ENCODE measurements around the gene RNF222. TPM values are rescaled to one million over a fixed set of nuclear protein-coding genes. Genes with fewer than 3 reads are reported as not detected.
"Not testable (repeated sequence)": the region's sequence is repeated elsewhere in the genome, so short reads cannot be mapped to it uniquely, and the experiment has no call there.

The RNF222 gene
- total and polyA plus RNA-seq, 4 experiments from 2014 or later = 0.08 to 0.17 (median 0.14) TPM

DNA sequence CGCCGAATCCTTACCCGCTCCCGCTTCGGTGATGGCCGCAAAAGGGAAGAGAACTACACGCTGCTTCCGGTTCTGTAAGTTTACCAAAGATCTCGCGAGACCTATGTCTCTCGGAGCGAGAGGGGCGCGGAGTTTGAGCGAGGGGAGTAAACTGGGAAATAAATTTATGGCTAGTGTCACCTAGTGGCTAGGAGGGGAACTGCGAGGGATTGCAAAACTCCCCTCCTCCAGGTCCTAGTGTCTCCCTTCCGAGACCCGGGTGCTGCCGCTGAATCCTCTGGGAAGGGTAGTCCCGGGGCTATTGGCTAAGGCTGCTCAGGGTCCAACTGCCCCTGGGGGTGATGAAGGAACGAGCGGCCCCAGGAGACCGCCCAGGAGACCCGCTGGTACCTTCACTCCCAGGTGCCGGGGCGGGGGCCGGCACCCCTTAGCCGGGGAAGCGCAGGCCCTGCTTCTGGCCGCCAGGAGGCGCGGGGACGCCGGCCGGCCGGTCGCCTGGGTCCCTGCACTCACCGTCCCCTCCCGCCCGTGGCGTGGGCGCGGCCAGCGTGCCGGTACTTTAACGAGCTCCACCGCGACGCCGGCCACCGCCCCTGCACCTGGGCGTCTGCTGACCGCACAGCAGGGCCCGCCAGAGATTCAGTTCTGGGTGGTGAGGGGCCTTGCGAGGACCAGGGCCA lies 14.3 kb downstream of the RNF222 start, which contains the start of gene RPL26:
TSS of gene RPL26 (minus strand) at position 51 of the 680 bp plus-strand sequence. CDS start 883 bp downstream, outside the sequence.
- ChIA-PET CTCF (ENCODE audit: partially characterized antibody) (interaction anchor here (0.5 to 3.0 kb wide), 13 partner anchors 9 to 403 kb away, joined by 3 to 21 read pairs (median 5); partner anchors contain the start of genes NDEL1 and SLC25A35), POLR2A (ENCODE audit: partially characterized antibody) (interaction anchor here (0.7 to 1.6 kb wide), 11 partner anchors 10 to 363 kb away, joined by 3 to 11 read pairs (median 4); partner anchors contain the start of genes CTC1, MYH10, NDEL1 and RNF222)
- intact Hi-C loops (cut with micrococcal nuclease) = loop anchor here (1.0 to 5.0 kb wide), 7 partner anchors 52 to 615 kb away; partner anchors contain the start of genes ALOXE3, CNTROB and NDEL1
- peak within 1 kb of the TSS; percentile 94 to 97 (median 96) for H3K27ac Mint-ChIP-seq
- H3K27me3 ChIP-seq (ENCODE audit: insufficient read depth, low read length) = no peaks in the 10 kb centered on the region
- peaks cover 37% of the 10 kb centered on the region for H3K36me3 ChIP-seq (ENCODE audit: insufficient read depth, low read length)
- peak within 1 kb of the TSS; percentile 95 to 99 (median 97) for H3K4me3 Mint-ChIP-seq
- peak within 1 kb of the TSS; percentile 74 to 95 for H3K4me3 ChIP-seq (ENCODE audit: low read length in 2 of 2)
- peaks cover 49% of the 10 kb centered on the region for H3K4me1 ChIP-seq (ENCODE audit: insufficient read depth, low read length)
- peaks cover 36 to 82% (median 54%) of the 10 kb centered on the region in 4 donors for H3K4me1 Mint-ChIP-seq
- H3K36me3 Mint-ChIP-seq = peaks cover 38 to 49% of the 10 kb centered on the region in 2 donors
- H3K27ac ChIP-seq (ENCODE audit: low read depth, low read length) = peak within 1 kb of the TSS; percentile 77
- H3K9me3 Mint-ChIP-seq = peaks cover 0 to 7% (median 0%) of the 10 kb centered on the region in 8 donors
- no peaks in the 10 kb centered on the region for H3K9me3 ChIP-seq (ENCODE audit: control insufficient read depth in 1 of 2, low read length in 2 of 2)
- H3K27me3 Mint-ChIP-seq = no peaks in the 10 kb centered on the region
- DNase-seq = peak; percentile 96 to 98 (median 97)

DNA sequence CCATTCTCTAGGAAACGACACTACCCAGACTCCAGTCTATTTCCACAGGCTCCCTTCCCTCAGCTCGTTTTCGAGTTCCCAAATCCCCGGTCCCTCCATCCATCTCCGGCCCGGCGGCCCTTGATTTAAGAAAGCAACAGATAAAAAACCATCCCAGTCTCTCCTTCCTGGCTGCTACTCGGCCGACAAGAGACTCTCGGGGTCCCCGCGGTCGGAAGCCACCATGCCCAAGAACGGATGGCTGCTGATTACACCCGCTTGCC lies 14.8 kb downstream of the RNF222 start:
- peaks cover 41% of the 10 kb centered on the region for H3K36me3 ChIP-seq (ENCODE audit: insufficient read depth, low read length)
- H3K4me1 ChIP-seq (ENCODE audit: insufficient read depth, low read length) = peaks cover 49% of the 10 kb centered on the region
- H3K4me3 ChIP-seq (ENCODE audit: low read length in 2 of 2) = peak overlapping the region; percentile 74 to 95
- intact Hi-C loops (cut with micrococcal nuclease) = loop anchor here (1.0 to 5.0 kb wide), 7 partner anchors 52 to 615 kb away; partner anchors contain the start of genes ALOXE3, CNTROB and NDEL1
- Mint-ChIP-seq H3K4me3 (peak overlapping the region; percentile 95 to 99 (median 97)), H3K9me3 (peaks cover 0 to 7% (median 0%) of the 10 kb centered on the region in 8 donors), H3K27ac (peak overlapping the region; percentile 94 to 97 (median 96)), H3K36me3 (peaks cover 43 to 53% of the 10 kb centered on the region in 2 donors), H3K4me1 (peaks cover 35 to 81% (median 55%) of the 10 kb centered on the region in 4 donors), H3K27me3 (no peaks in the 10 kb centered on the region)
- no peaks in the 10 kb centered on the region for H3K27me3 ChIP-seq (ENCODE audit: insufficient read depth, low read length)
- H3K27ac ChIP-seq (ENCODE audit: low read depth, low read length) = peak overlapping the region; percentile 77
- no peaks in the 10 kb centered on the region for H3K9me3 ChIP-seq (ENCODE audit: control insufficient read depth in 1 of 2, low read length in 2 of 2)
- DNase-seq = no peak
- CTCF ChIA-PET (ENCODE audit: partially characterized antibody) = interaction anchor here (3.0 kb wide), 1 partner anchor 363 kb away, joined by 21 read pairs; no protein-coding TSS in a partner anchor
- POLR2A ChIA-PET (ENCODE audit: partially characterized antibody) = interaction anchor here (1.1 to 1.6 kb wide), 8 partner anchors 12 to 517 kb away, joined by 3 to 7 read pairs (median 4); partner anchors contain the start of genes CTC1, NDEL1, RANGRF and RNF222

DNA sequence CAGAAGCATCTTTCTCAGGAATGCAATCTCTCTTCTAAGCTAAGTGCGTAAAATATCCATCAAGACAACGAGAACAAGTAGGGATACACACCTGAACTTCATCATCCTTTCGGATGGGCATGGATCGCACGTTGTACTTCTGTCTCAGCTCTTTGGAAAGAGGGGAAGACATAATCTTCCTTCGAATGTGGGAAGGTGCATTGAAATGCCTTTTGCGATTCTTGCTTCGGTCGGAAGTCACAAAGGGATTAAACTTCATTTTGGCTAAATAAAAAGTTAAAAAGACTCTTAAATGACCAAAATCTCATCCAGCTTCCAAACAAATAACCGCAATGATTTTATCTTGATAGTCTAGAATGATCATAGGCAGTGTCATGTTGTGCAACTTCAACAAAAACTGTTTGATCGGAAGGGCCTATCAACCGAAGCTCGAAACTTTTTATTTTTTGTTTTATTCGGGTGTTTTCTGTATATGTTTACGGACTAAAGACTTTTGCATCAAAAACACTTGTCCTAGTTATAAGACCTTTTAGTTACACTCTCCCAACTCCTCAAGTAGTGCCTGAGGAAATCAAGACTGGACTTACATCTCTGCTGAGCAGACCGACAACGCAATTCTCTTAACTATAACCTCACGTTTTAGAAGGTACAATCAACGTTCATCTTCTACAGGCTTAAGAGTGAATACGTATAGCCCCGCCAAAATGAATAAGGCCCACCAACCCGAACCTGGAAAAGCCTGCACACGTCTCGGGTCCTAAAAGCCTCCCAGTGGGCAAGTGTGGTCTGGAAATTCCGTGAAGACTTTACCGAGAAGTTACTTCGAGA lies 15.4 kb downstream of the RNF222 start:
- H3K27me3 ChIP-seq (ENCODE audit: insufficient read depth, low read length) = no peaks in the 10 kb centered on the region
- peak overlapping the region; percentile 77 for H3K27ac ChIP-seq (ENCODE audit: low read depth, low read length)
- no peaks in the 10 kb centered on the region for H3K9me3 ChIP-seq (ENCODE audit: control insufficient read depth in 1 of 2, low read length in 2 of 2)
- H3K4me3 ChIP-seq (ENCODE audit: low read length in 2 of 2) = peak overlapping the region; percentile 74 to 95
- ChIA-PET CTCF (ENCODE audit: partially characterized antibody) (interaction anchor here (3.0 kb wide), 1 partner anchor 364 kb away, joined by 21 read pairs; no protein-coding TSS in a partner anchor), POLR2A (ENCODE audit: partially characterized antibody) (interaction anchor here (0.6 to 1.6 kb wide), 11 partner anchors 12 to 586 kb away, joined by 3 to 7 read pairs (median 3); partner anchors contain the start of genes CTC1, NDEL1, RANGRF and RNF222)
- H3K4me1 Mint-ChIP-seq = peaks cover 33 to 81% (median 56%) of the 10 kb centered on the region in 4 donors
- DNase-seq = peak in 1 of 5 donors; percentile 22
- H3K4me3 Mint-ChIP-seq = peak overlapping the region; percentile 95 to 99 (median 97)
- H3K27me3 Mint-ChIP-seq = no peaks in the 10 kb centered on the region
- peaks cover 48 to 58% of the 10 kb centered on the region in 2 donors for H3K36me3 Mint-ChIP-seq
- peaks cover 47% of the 10 kb centered on the region for H3K36me3 ChIP-seq (ENCODE audit: insufficient read depth, low read length)
- H3K9me3 Mint-ChIP-seq = peaks cover 0 to 7% (median 0%) of the 10 kb centered on the region in 8 donors
- peak overlapping the region; percentile 94 to 97 (median 96) for H3K27ac Mint-ChIP-seq
- intact Hi-C loops (cut with micrococcal nuclease) = loop anchor here (2.0 to 5.0 kb wide), 4 partner anchors 160 to 449 kb away; partner anchors contain the start of genes ALOXE3 and CNTROB
- H3K4me1 ChIP-seq (ENCODE audit: insufficient read depth, low read length) = peaks cover 49% of the 10 kb centered on the region

DNA sequence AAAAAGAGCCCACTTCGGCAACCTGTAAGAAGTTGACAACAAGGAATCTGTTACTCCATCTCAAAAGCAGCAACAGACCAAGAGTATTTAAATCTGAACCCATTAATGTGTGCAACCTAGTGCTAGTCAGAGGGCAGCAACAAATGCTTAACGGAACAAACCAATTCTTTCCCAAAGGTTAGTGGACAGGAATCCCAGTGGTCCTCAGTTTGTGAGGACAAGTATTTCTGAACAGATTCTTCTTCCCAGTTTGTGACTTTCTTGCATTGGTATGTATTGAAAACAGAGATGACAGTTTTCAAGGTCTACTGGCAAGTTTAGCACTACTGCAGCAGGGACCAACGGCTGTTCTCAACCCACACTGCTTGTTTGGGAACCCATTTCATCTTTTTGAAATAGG lies 17.6 kb downstream of the RNF222 start:
- DNase-seq = no peak
- peaks cover 63% of the 10 kb centered on the region for H3K4me1 ChIP-seq (ENCODE audit: insufficient read depth, low read length)
- intact Hi-C loops (cut with micrococcal nuclease) = loop anchor here (5.0 kb wide), 1 partner anchor 158 kb away; no protein-coding TSS in a partner anchor
- peak overlapping the region in 3 of 8 donors; percentile 3 to 40 (median 10) for H3K4me3 Mint-ChIP-seq
- H3K27me3 Mint-ChIP-seq = no peaks in the 10 kb centered on the region
- peak overlapping the region; percentile 18 to 96 (median 48) for H3K27ac Mint-ChIP-seq
- ChIA-PET CTCF (ENCODE audit: partially characterized antibody) (interaction anchor here (0.9 kb wide), 1 partner anchor 365 kb away, joined by 3 read pairs; no protein-coding TSS in a partner anchor), POLR2A (ENCODE audit: partially characterized antibody) (no interaction called here)
- H3K27ac ChIP-seq (ENCODE audit: low read depth, low read length) = peak overlapping the region; percentile 77
- H3K4me1 Mint-ChIP-seq = peaks cover 38 to 94% (median 65%) of the 10 kb centered on the region in 4 donors
- peaks cover 50% of the 10 kb centered on the region for H3K36me3 ChIP-seq (ENCODE audit: insufficient read depth, low read length)
- no peaks in the 10 kb centered on the region for H3K27me3 ChIP-seq (ENCODE audit: insufficient read depth, low read length)
- H3K9me3 ChIP-seq (ENCODE audit: control insufficient read depth in 1 of 2, low read length in 2 of 2) = no peaks in the 10 kb centered on the region
- peaks cover 49 to 73% of the 10 kb centered on the region in 2 donors for H3K36me3 Mint-ChIP-seq
- peaks cover 0 to 7% (median 0%) of the 10 kb centered on the region in 8 donors for H3K9me3 Mint-ChIP-seq
- H3K4me3 ChIP-seq (ENCODE audit: low read length in 2 of 2) = no peak overlapping the region

DNA sequence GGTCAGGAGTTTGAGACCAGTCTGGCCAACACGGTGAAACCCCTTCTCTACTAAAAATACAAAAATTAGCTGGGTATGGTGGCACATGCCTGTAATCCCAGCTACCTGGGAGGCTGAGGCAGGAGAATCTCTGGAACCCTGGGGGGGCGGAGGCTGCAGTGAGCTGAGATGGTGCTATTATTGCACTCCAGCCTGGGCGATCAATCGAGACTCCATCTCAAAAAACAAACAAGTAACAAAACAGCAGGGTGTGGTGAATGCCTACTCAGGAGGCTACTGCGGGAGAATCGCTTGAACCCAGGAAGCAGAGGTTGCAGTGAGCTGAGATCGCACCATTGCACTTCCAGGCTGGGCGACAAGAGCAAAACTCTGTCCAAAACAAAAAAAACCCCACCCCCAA lies 19.5 kb downstream of the RNF222 start:
- ChIA-PET POLR2A (ENCODE audit: partially characterized antibody) (interaction anchor here (0.5 kb wide), 1 partner anchor 174 kb away, joined by 4 read pairs; no protein-coding TSS in a partner anchor), CTCF (ENCODE audit: partially characterized antibody) (interaction anchor here (1.6 to 2.1 kb wide), 2 partner anchors 18 to 268 kb away, joined by 3 to 5 read pairs; no protein-coding TSS in a partner anchor)
- H3K27me3 ChIP-seq (ENCODE audit: insufficient read depth, low read length); DNase-seq; H3K9me3 ChIP-seq (ENCODE audit: control insufficient read depth in 1 of 2, low read length in 2 of 2); H3K4me3 ChIP-seq (ENCODE audit: low read length in 2 of 2); H3K9me3 Mint-ChIP-seq; H3K27me3 Mint-ChIP-seq; H3K27ac ChIP-seq (ENCODE audit: low read depth, low read length): not testable (repeated sequence)
- H3K4me3 Mint-ChIP-seq = peak overlapping the region in 2 of 8 donors; percentile 68 to 89
- Histone ChIP-seq H3K36me3 (ENCODE audit: insufficient read depth, low read length) (peaks cover 50% of the 10 kb centered on the region), H3K4me1 (ENCODE audit: insufficient read depth, low read length) (peaks cover 52% of the 10 kb centered on the region)
- intact Hi-C loops (cut with micrococcal nuclease) = loop anchor here (5.0 kb wide), 1 partner anchor 241 kb away; no protein-coding TSS in a partner anchor
- H3K4me1 Mint-ChIP-seq = peaks cover 33 to 83% (median 56%) of the 10 kb centered on the region in 4 donors
- H3K27ac Mint-ChIP-seq = peak overlapping the region in 3 of 7 donors; percentile 60 to 91 (median 73)
- peaks cover 49 to 69% of the 10 kb centered on the region in 2 donors for H3K36me3 Mint-ChIP-seq

DNA sequence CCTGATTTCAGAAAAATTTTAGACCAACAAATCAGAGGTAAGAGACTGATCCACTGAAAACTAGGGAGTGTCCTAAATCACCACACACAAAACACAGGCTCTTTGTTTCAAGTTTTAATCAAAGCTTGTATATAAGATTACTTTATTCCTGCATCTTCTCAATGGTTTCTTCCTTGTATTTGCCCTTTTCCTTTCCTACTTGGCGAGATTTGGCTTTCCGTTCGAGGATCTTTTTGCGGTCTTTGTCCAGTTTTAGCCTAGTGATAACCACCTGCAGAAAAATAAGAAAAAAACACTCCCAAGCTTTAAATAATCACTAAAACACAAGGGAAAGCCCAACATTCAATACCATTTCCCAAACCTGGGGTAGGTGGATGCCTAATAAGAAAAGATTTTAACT lies 20.2 kb downstream of the RNF222 start:
- Mint-ChIP-seq H3K4me1 (peaks cover 30 to 76% (median 52%) of the 10 kb centered on the region in 4 donors), H3K27ac (peak overlapping the region in 6 of 7 donors; percentile 77 to 92 (median 90)), H3K36me3 (peaks cover 42 to 62% of the 10 kb centered on the region in 2 donors), H3K27me3 (no peaks in the 10 kb centered on the region), H3K9me3 (no peaks in the 10 kb centered on the region), H3K4me3 (peak overlapping the region in 6 of 8 donors; percentile 50 to 91 (median 88))
- Histone ChIP-seq H3K36me3 (ENCODE audit: insufficient read depth, low read length) (peaks cover 50% of the 10 kb centered on the region), H3K9me3 (ENCODE audit: control insufficient read depth in 1 of 2, low read length in 2 of 2) (no peaks in the 10 kb centered on the region), H3K4me1 (ENCODE audit: insufficient read depth, low read length) (peaks cover 52% of the 10 kb centered on the region), H3K4me3 (ENCODE audit: low read length in 2 of 2) (no peak overlapping the region), H3K27me3 (ENCODE audit: insufficient read depth, low read length) (no peaks in the 10 kb centered on the region), H3K27ac (ENCODE audit: low read depth, low read length) (peak overlapping the region; percentile 85)
- CTCF ChIA-PET (ENCODE audit: partially characterized antibody) = interaction anchor here (0.7 to 2.1 kb wide), 12 partner anchors 10 to 267 kb away, joined by 3 to 8 read pairs (median 4); partner anchors contain the start of gene SLC25A35
- POLR2A ChIA-PET (ENCODE audit: partially characterized antibody) = interaction anchor here (0.8 to 2.3 kb wide), 5 partner anchors 16 to 144 kb away, joined by 3 to 18 read pairs (median 5); partner anchors contain the start of genes CTC1, NDEL1 and SLC25A35
- no peak for DNase-seq
- intact Hi-C loops (cut with micrococcal nuclease) = loop anchor here (5.0 kb wide), 1 partner anchor 240 kb away; no protein-coding TSS in a partner anchor
